ENCODE data around the gene TRAF3IP1. TPM values are rescaled to one million over a fixed set of nuclear protein-coding genes. Genes with fewer than 3 reads are reported as not detected.
"Not testable (repeated sequence)": the region's sequence is repeated elsewhere in the genome, so short reads cannot be mapped to it uniquely, and the experiment has no call there.

TRAF3IP1 gene
- total RNA-seq, 1 donor from 2014 or later = 14.4 TPM

DNA sequence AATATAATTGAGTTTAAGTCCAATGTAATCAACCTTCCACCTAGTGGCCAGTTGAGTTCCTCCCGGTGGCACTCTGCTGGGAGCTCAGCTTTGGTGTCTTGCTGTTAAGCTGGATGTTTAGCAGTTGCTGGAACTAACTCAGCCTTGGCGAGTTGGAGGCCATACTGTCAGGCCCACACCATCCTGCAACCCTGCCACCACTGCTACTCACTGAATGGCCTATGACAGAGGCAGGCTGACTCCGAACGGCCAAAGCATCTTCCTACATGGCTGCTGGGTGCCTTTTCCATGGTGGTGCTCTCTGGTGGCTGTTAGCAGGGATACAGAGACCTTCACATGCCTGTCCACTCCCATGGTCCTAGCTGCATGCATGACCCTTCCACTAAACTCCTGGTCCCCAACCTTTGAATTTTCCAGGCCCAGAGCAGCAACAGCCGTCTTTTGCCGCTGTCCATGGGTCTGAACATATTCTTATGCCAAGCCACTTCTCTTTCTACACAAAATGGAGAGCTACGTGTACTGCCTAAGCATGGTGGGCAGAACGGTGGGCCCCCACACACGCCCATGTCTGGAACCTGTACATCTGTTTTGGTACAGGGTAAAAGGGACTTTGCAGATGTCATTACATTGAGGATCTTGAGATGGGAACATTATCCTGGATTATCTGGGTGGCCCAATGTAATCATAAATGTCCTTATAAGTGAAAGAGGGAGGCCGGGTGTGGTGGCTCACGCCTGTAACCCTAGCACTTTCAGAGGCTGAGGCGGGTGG lies 15.0 kb upstream of the TRAF3IP1 start:
- H3K4me1 Mint-ChIP-seq (ENCODE audit: low read depth) = no peaks in the 10 kb centered on the region
- peaks cover 20% of the 10 kb centered on the region for H3K27me3 Mint-ChIP-seq (ENCODE audit: insufficient read depth)
- intact Hi-C loops (cut with micrococcal nuclease) = no loop called here
- H3K36me3 Mint-ChIP-seq (ENCODE audit: low read depth) = no peaks in the 10 kb centered on the region
- no peak overlapping the region for H3K4me3 Mint-ChIP-seq
- no peak overlapping the region for H3K27ac Mint-ChIP-seq
- DNase-seq (ENCODE audit: low spot score) = no peak
- H3K9me3 Mint-ChIP-seq = no peaks in the 10 kb centered on the region

- H3K27ac Mint-ChIP-seq = no peak overlapping the region
- intact Hi-C loops (cut with micrococcal nuclease) = no loop called here
- no peak overlapping the region for H3K4me3 Mint-ChIP-seq
- no peak for DNase-seq (ENCODE audit: low spot score)
- H3K9me3 Mint-ChIP-seq = no peaks in the 10 kb centered on the region
- H3K27me3 Mint-ChIP-seq (ENCODE audit: insufficient read depth) = peaks cover 16% of the 10 kb centered on the region
- no peaks in the 10 kb centered on the region for H3K36me3 Mint-ChIP-seq (ENCODE audit: low read depth)
- H3K4me1 Mint-ChIP-seq (ENCODE audit: low read depth) = no peaks in the 10 kb centered on the region
Measured at GRCh38 chr2:238305965-238306671, 14.2 kb upstream of the TRAF3IP1 start.

DNA sequence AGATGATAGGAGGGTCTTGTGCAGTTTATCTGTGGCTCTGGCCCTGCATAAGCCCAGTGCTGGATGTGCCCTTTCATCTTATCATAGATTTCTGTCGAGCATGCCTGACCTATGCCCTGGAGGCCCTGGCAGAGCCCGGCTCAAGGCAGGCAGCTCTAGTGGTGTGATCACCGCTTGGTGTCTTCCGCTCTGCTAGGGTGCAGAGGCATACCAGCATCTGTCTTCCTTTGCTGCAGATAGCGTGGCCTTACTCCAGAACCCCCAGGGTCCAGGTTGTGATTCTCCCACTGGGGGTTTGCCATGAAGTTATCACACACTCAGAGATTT lies 13.7 kb upstream of the TRAF3IP1 start:
- Mint-ChIP-seq H3K9me3 (no peaks in the 10 kb centered on the region), H3K36me3 (ENCODE audit: low read depth) (no peaks in the 10 kb centered on the region), H3K27ac (no peak overlapping the region), H3K4me1 (ENCODE audit: low read depth) (no peaks in the 10 kb centered on the region), H3K4me3 (no peak overlapping the region), H3K27me3 (ENCODE audit: insufficient read depth) (peaks cover 17% of the 10 kb centered on the region)
- no peak for DNase-seq (ENCODE audit: low spot score)
- intact Hi-C loops (cut with micrococcal nuclease) = no loop called here

DNA sequence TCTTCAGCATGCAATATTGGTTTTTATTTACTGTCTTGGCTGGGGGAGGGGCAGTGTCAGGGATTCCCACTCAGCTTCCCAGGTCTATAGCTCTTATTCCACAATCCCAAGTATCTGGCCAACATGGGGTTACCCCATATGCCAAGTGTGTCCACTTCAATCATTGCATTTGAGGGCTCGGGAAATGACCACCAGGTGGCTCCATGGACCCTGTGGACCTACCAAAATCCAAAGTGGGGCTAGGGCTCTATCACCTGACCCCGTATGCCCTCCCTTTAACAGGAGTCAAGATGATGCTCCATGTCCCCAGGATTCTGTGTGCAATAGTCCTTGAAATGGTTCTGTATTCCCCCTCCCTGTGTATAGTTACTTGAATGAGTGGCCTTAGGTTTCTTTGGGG lies 12.1 kb upstream of the TRAF3IP1 start:
- H3K9me3 Mint-ChIP-seq = no peaks in the 10 kb centered on the region
- H3K4me1 Mint-ChIP-seq (ENCODE audit: low read depth) = no peaks in the 10 kb centered on the region
- peaks cover 11% of the 10 kb centered on the region for H3K27me3 Mint-ChIP-seq (ENCODE audit: insufficient read depth)
- intact Hi-C loops (cut with micrococcal nuclease) = no loop called here
- DNase-seq (ENCODE audit: low spot score) = no peak
- H3K27ac Mint-ChIP-seq = no peak overlapping the region
- no peaks in the 10 kb centered on the region for H3K36me3 Mint-ChIP-seq (ENCODE audit: low read depth)
- H3K4me3 Mint-ChIP-seq = no peak overlapping the region

- H3K27ac Mint-ChIP-seq; intact Hi-C loops (cut with micrococcal nuclease); H3K4me1 Mint-ChIP-seq (ENCODE audit: low read depth); H3K36me3 Mint-ChIP-seq (ENCODE audit: low read depth); H3K27me3 Mint-ChIP-seq (ENCODE audit: insufficient read depth); DNase-seq (ENCODE audit: low spot score); H3K9me3 Mint-ChIP-seq; H3K4me3 Mint-ChIP-seq: not testable (repeated sequence)
Measured at GRCh38 chr2:238310721-238311120, 9.6 kb upstream of the TRAF3IP1 start.

- no peak for DNase-seq (ENCODE audit: low spot score)
- no peaks in the 10 kb centered on the region for H3K36me3 Mint-ChIP-seq (ENCODE audit: low read depth)
- H3K9me3 Mint-ChIP-seq = no peaks in the 10 kb centered on the region
Measured at GRCh38 chr2:238313289-238313990, 6.9 kb upstream of the TRAF3IP1 start.

DNA sequence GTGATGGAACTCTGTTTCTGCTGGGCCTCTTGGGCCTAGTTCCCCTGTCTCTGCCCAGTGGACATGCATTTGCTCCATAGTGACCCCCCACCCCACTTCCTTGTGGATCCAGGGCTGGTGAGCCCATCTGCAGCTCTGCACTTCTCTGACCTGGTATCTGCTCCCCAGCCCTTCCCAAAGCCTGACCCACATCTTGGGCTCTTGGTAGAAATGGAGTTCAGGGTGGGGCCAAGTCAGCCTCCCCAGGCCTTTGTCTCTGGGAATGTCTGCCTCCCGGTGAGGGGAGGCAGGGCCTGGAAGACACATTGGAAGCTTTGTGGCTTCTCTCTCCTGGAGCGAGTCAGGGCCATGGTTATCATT lies 6.3 kb upstream of the TRAF3IP1 start:
- no peak for DNase-seq (ENCODE audit: low spot score)
- no peak overlapping the region for H3K4me3 Mint-ChIP-seq
- no peak overlapping the region for H3K27ac Mint-ChIP-seq
- no peaks in the 10 kb centered on the region for H3K9me3 Mint-ChIP-seq
- peaks cover 19% of the 10 kb centered on the region for H3K27me3 Mint-ChIP-seq (ENCODE audit: insufficient read depth)
- H3K36me3 Mint-ChIP-seq (ENCODE audit: low read depth) = no peaks in the 10 kb centered on the region
- intact Hi-C loops (cut with micrococcal nuclease) = no loop called here
- H3K4me1 Mint-ChIP-seq (ENCODE audit: low read depth) = no peaks in the 10 kb centered on the region

More at GRCh38 chr2:238313289-238313990, 6.9 kb upstream of the TRAF3IP1 start:
- Mint-ChIP-seq H3K27ac (no peak overlapping the region), H3K27me3 (ENCODE audit: insufficient read depth) (peaks cover 18% of the 10 kb centered on the region), H3K4me1 (ENCODE audit: low read depth) (no peaks in the 10 kb centered on the region), H3K4me3 (no peak overlapping the region)
- intact Hi-C loops (cut with micrococcal nuclease) = no loop called here

- Mint-ChIP-seq H3K9me3 (no peaks in the 10 kb centered on the region), H3K4me1 (ENCODE audit: low read depth) (peaks cover under 1% of the 10 kb centered on the region), H3K27ac (no peak overlapping the region), H3K27me3 (ENCODE audit: insufficient read depth) (peaks cover 21% of the 10 kb centered on the region), H3K36me3 (ENCODE audit: low read depth) (no peaks in the 10 kb centered on the region), H3K4me3 (no peak overlapping the region)
- intact Hi-C loops (cut with micrococcal nuclease) = no loop called here
- no peak for DNase-seq (ENCODE audit: low spot score)
Measured at GRCh38 chr2:238314576-238314975, 5.7 kb upstream of the TRAF3IP1 start.

DNA sequence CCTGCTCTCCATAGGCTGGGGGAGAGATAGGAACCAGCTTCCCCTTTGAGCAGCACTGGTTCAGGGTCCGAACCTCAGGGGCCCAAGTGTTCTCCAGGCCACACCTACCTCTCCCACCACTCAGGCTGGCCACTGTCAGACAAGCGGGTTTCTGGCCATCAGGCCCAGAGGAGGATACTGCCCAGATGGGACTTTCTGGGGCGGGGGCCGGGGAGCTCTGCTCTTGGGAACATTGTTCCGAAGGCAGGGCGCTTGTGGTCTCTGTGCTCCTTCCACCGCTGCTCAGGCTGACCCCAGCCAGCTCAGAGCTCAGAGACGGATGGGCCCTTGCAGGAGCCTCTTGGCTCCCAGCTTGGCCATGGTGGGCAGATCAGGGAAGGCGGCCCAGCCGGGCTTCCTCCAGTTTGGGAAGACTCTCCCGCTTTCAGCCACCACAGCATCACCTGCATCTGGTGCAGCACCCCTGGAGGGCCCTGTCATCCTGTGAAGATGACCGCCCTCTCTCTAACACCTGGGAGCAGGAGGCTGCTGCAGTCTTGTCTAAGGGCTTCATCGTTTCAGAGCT lies 5.2 kb upstream of the TRAF3IP1 start:
- no peaks in the 10 kb centered on the region for H3K9me3 Mint-ChIP-seq
- peaks cover 5% of the 10 kb centered on the region for H3K4me1 Mint-ChIP-seq (ENCODE audit: low read depth)
- no peaks in the 10 kb centered on the region for H3K36me3 Mint-ChIP-seq (ENCODE audit: low read depth)
- no peak for DNase-seq (ENCODE audit: low spot score)
- intact Hi-C loops (cut with micrococcal nuclease) = no loop called here
- H3K27me3 Mint-ChIP-seq (ENCODE audit: insufficient read depth) = peaks cover 21% of the 10 kb centered on the region
- H3K4me3 Mint-ChIP-seq = no peak overlapping the region
- H3K27ac Mint-ChIP-seq = no peak overlapping the region

DNA sequence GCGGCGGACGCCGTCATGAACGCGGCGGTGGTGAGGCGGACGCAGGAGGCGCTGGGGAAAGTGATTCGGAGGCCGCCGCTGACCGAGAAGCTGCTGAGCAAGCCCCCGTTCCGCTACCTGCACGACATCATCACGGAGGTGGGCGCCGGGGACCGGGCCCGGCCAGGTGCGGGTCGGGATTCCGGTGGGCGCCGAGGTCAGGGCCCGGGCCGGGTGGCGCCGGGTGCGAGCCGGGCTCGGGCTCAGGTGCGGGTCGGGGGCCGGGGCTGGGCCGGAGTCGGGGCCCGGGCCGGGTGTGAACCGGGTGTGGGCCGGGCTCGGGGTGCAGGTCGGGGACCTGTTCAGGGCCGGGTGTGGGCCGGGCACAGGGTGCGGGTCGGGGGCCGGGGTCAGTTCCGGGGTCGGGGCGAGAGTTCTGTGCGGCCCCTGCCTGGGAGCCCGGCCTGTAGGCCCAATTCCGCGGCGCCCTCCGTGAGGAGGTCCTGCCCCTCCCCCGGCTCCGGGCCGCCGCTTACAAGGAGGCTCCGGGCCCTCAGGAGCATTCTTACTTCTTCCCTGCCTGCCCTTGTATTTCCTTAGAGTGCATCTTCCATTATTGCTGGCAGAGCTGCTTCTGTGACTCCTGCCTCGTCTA lies 447 bp downstream of the TRAF3IP1 start:
- peak overlapping the region; percentile 81 for H3K4me3 Mint-ChIP-seq
- H3K27me3 Mint-ChIP-seq (ENCODE audit: insufficient read depth) = peaks cover 19% of the 10 kb centered on the region
- H3K9me3 Mint-ChIP-seq = no peaks in the 10 kb centered on the region
- no peaks in the 10 kb centered on the region for H3K36me3 Mint-ChIP-seq (ENCODE audit: low read depth)
- intact Hi-C loops (cut with micrococcal nuclease) = loop anchor here (1.0 to 2.0 kb wide), 3 partner anchors 32 to 118 kb away; partner anchors contain the start of genes ASB1 and PER2
- H3K4me1 Mint-ChIP-seq (ENCODE audit: low read depth) = peaks cover 15% of the 10 kb centered on the region
- DNase-seq (ENCODE audit: low spot score) = no peak
- H3K27ac Mint-ChIP-seq = no peak overlapping the region

DNA sequence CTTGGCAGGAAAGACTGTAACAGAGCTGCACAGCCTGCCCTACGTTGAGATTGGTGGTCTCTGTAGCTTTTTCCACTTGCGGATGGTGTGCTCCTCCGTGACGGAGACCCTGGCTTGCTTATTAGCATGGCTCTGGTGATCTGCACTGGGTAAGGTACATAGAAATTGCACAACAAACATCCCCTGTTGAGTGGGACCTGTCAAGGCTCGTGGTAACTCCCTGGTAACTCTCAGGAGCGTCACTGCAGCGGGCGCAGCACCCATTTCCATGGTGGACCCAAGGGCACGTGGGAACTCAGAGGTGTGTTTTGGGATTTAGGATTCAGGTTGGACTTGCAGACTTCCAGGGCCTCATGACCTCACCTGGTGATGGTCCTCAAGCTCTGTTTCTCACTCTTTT lies 1.1 kb downstream of the TRAF3IP1 start:
- no peaks in the 10 kb centered on the region for H3K36me3 Mint-ChIP-seq (ENCODE audit: low read depth)
- H3K9me3 Mint-ChIP-seq = no peaks in the 10 kb centered on the region
- DNase-seq (ENCODE audit: low spot score) = no peak
- intact Hi-C loops (cut with micrococcal nuclease) = loop anchor here (2.0 kb wide), 2 partner anchors 105 to 117 kb away; partner anchors contain the start of gene ASB1
- H3K4me3 Mint-ChIP-seq = peak overlapping the region; percentile 81
- peaks cover 15% of the 10 kb centered on the region for H3K4me1 Mint-ChIP-seq (ENCODE audit: low read depth)
- peak overlapping the region; percentile 8 for H3K27ac Mint-ChIP-seq
- H3K27me3 Mint-ChIP-seq (ENCODE audit: insufficient read depth) = peaks cover 16% of the 10 kb centered on the region

DNA sequence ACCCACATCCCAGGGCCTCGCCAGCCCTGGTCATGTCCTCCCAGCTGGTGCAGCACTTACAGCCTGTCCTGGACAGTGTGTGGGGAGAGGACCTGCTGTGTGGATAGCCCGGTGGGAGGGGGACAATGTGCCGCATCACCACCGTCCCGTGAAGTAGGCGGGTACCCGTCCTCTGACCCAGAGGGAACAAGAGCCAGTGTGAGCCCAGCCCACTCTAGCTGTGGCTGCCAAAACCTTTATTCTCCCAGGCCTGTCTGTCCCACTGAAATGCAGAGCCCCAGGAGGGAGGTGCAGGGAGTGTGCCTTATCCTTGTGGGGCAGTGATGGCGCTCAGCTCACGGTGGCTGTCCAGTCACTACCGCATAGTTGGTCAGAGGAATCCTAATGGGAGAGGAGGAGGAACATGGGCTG lies 1.7 kb downstream of the TRAF3IP1 start:
- intact Hi-C loops (cut with micrococcal nuclease) = no loop called here
- H3K4me1 Mint-ChIP-seq (ENCODE audit: low read depth) = peaks cover 15% of the 10 kb centered on the region
- H3K36me3 Mint-ChIP-seq (ENCODE audit: low read depth) = no peaks in the 10 kb centered on the region
- no peaks in the 10 kb centered on the region for H3K9me3 Mint-ChIP-seq
- H3K27ac Mint-ChIP-seq = no peak overlapping the region
- DNase-seq (ENCODE audit: low spot score) = no peak
- peak overlapping the region; percentile 81 for H3K4me3 Mint-ChIP-seq
- peaks cover 16% of the 10 kb centered on the region for H3K27me3 Mint-ChIP-seq (ENCODE audit: insufficient read depth)

All from activated T-helper 1 cell treated with anti-CD3 and anti-CD28 coated beads, Interleukin-12 subunit alpha, Interleukin-12 subunit beta, Interleukin-2, Interleukin-4 antibody, amounts not matched to agents 30 ng/mL and 10 ng/mL and 1 ng/mL, durations not matched to agents 14 hours and 24 hours and 36 hours (primary cell).